Measurements from ENCODE around the gene PDS5B. TPM values are rescaled to one million over a fixed set of nuclear protein-coding genes. Genes with fewer than 3 reads are reported as not detected.

PDS5B gene
- total RNA-seq, 1 donor from 2014 or later = 63.1 TPM

DNA sequence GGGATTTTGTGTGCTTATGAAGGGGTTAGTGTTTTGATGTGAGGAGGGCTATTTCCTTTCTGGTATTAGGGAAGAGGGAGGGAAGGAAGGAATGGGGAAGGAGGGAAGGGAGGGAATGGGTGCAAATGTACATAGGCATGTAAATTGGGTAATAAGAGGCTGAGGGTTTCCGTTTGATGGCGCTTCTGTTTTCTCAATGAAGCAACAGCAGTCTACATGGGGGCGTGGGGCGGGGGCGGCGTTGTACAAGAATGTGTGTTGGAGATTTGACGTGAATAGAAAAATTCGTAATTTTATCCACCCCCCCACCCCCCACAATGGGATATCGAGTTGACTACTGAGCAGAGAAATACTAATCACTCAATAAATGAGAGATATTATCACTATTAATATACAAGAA is 52.5 kb downstream of the PDS5B start:
- H3K27ac Mint-ChIP-seq = no peak overlapping the region
- no peaks in the 10 kb centered on the region for H3K27me3 Mint-ChIP-seq (ENCODE audit: low read depth)
- no peaks in the 10 kb centered on the region for H3K36me3 Mint-ChIP-seq (ENCODE audit: low read depth)
- no peak overlapping the region for H3K4me3 Mint-ChIP-seq (ENCODE audit: low read depth)
- H3K9me3 Mint-ChIP-seq = no peaks in the 10 kb centered on the region
- no peak for DNase-seq (ENCODE audit: low spot score)
- H3K4me1 Mint-ChIP-seq (ENCODE audit: low read depth) = peaks cover 26% of the 10 kb centered on the region
- intact Hi-C loops (cut with micrococcal nuclease) = loop anchor here (1.0 to 5.0 kb wide), 3 partner anchors 50 to 379 kb away; partner anchors contain the start of gene KL

GRCh38 chr13:32639502-32640105 is 53.4 kb downstream of the PDS5B start:
- Mint-ChIP-seq H3K4me3 (ENCODE audit: low read depth) (no peak overlapping the region), H3K4me1 (ENCODE audit: low read depth) (peaks cover 29% of the 10 kb centered on the region), H3K27ac (no peak overlapping the region), H3K9me3 (no peaks in the 10 kb centered on the region), H3K36me3 (ENCODE audit: low read depth) (no peaks in the 10 kb centered on the region), H3K27me3 (ENCODE audit: low read depth) (no peaks in the 10 kb centered on the region)
- DNase-seq (ENCODE audit: low spot score) = no peak
- intact Hi-C loops (cut with micrococcal nuclease) = loop anchor here (1.0 to 10.0 kb wide), 4 partner anchors 51 to 975 kb away; partner anchors contain the start of gene KL

- DNase-seq (ENCODE audit: low spot score) = no peak
- Mint-ChIP-seq H3K4me1 (ENCODE audit: low read depth) (peaks cover 49% of the 10 kb centered on the region), H3K9me3 (no peaks in the 10 kb centered on the region), H3K27me3 (ENCODE audit: low read depth) (no peaks in the 10 kb centered on the region), H3K4me3 (ENCODE audit: low read depth) (no peak overlapping the region), H3K36me3 (ENCODE audit: low read depth) (no peaks in the 10 kb centered on the region), H3K27ac (no peak overlapping the region)
- intact Hi-C loops (cut with micrococcal nuclease) = loop anchor here (10.0 kb wide), 1 partner anchor 972 kb away; no protein-coding TSS in a partner anchor
Observed at GRCh38 chr13:32642316-32642715, 56.1 kb downstream of the PDS5B start.

GRCh38 chr13:32642858-32643257 is 56.6 kb downstream of the PDS5B start:
- intact Hi-C loops (cut with micrococcal nuclease) = loop anchor here (10.0 kb wide), 1 partner anchor 972 kb away; no protein-coding TSS in a partner anchor
- Mint-ChIP-seq H3K27ac (peak overlapping the region; percentile 8), H3K9me3 (no peaks in the 10 kb centered on the region), H3K36me3 (ENCODE audit: low read depth) (no peaks in the 10 kb centered on the region), H3K27me3 (ENCODE audit: low read depth) (no peaks in the 10 kb centered on the region), H3K4me3 (ENCODE audit: low read depth) (no peak overlapping the region), H3K4me1 (ENCODE audit: low read depth) (peaks cover 52% of the 10 kb centered on the region)
- no peak for DNase-seq (ENCODE audit: low spot score)

DNA sequence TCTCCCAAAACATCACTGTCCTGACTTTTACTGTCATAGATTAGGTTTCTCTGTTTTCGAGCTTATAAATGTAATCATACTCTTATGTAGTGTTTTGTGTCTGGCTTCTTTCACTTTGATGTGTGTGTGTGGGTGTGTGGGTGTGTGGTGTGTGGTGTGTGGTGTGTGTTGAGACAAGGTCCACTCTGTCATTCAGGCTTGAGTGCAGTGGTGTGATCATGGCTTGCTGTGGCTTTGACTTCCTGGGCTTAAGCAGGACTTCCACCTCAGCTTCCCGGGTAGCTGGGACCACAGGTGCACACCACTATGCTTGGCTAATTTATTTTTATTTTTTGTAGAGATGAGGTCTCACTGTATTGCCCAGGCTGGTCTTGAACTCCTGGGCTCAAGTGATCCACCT is 59.6 kb downstream of the PDS5B start:
- Mint-ChIP-seq H3K36me3 (ENCODE audit: low read depth) (peaks cover 7% of the 10 kb centered on the region), H3K27ac (peak overlapping the region; percentile 34), H3K9me3 (no peaks in the 10 kb centered on the region), H3K27me3 (ENCODE audit: low read depth) (no peaks in the 10 kb centered on the region), H3K4me1 (ENCODE audit: low read depth) (peaks cover 66% of the 10 kb centered on the region), H3K4me3 (ENCODE audit: low read depth) (no peak overlapping the region)
- intact Hi-C loops (cut with micrococcal nuclease) = loop anchor here (2.0 to 10.0 kb wide), 2 partner anchors 271 to 969 kb away; no protein-coding TSS in a partner anchor
- DNase-seq (ENCODE audit: low spot score) = no peak

GRCh38 chr13:32647926-32648325 is 61.7 kb downstream of the PDS5B start:
- Mint-ChIP-seq H3K4me1 (ENCODE audit: low read depth) (peaks cover 52% of the 10 kb centered on the region), H3K27me3 (ENCODE audit: low read depth) (no peaks in the 10 kb centered on the region), H3K36me3 (ENCODE audit: low read depth) (peaks cover 15% of the 10 kb centered on the region), H3K27ac (peak overlapping the region; percentile 4), H3K9me3 (no peaks in the 10 kb centered on the region), H3K4me3 (ENCODE audit: low read depth) (no peak overlapping the region)
- no peak for DNase-seq (ENCODE audit: low spot score)
- intact Hi-C loops (cut with micrococcal nuclease) = loop anchor here (10.0 kb wide), 1 partner anchor 967 kb away; no protein-coding TSS in a partner anchor

DNA sequence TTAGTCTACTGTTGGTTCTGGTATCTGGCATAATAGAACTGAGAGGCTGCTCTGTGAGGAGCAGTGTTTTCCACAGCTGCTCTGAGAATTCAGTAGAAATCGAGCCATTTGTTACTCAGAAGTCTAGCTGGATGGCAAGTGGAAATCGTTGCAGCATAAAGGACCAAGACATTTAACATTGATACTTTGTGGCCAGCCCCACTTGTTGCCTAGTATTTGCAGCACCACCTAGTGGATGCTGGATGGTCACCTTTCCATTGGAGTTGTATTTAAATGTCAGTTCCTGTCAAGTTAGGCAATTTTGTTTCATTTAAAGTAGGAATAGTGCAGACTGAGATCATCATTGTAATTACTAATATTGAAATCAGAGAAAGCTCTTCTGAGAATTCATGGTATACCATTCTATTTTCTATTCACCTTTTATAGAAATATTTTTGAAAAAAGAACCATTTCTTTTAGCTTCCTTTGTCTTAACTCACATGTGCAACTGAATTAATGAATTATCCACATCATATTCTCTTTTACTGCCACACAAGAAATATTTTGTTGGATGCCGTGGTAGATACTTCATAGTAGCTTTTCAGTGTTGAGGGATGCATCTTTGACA is 64.6 kb downstream of the PDS5B start:
- peaks cover 18% of the 10 kb centered on the region for H3K9me3 Mint-ChIP-seq
- DNase-seq (ENCODE audit: low spot score) = peak; percentile 41
- no peaks in the 10 kb centered on the region for H3K27me3 Mint-ChIP-seq (ENCODE audit: low read depth)
- H3K36me3 Mint-ChIP-seq (ENCODE audit: low read depth) = peaks cover 42% of the 10 kb centered on the region
- peak overlapping the region; percentile 70 for H3K27ac Mint-ChIP-seq
- H3K4me1 Mint-ChIP-seq (ENCODE audit: low read depth) = peaks cover 35% of the 10 kb centered on the region
- no peak overlapping the region for H3K4me3 Mint-ChIP-seq (ENCODE audit: low read depth)
- intact Hi-C loops (cut with micrococcal nuclease) = loop anchor here (1.0 to 2.0 kb wide), 6 partner anchors 10 to 892 kb away; partner anchors contain the start of genes N4BP2L2 and PDS5B

GRCh38 chr13:32657309-32657708 is 71.1 kb downstream of the PDS5B start:
- no peak overlapping the region for H3K4me3 Mint-ChIP-seq (ENCODE audit: low read depth)
- H3K27me3 Mint-ChIP-seq (ENCODE audit: low read depth) = no peaks in the 10 kb centered on the region
- intact Hi-C loops (cut with micrococcal nuclease) = no loop called here
- H3K9me3 Mint-ChIP-seq = peaks cover 35% of the 10 kb centered on the region
- peaks cover 60% of the 10 kb centered on the region for H3K36me3 Mint-ChIP-seq (ENCODE audit: low read depth)
- DNase-seq (ENCODE audit: low spot score) = no peak
- H3K27ac Mint-ChIP-seq = no peak overlapping the region
- peaks cover 3% of the 10 kb centered on the region for H3K4me1 Mint-ChIP-seq (ENCODE audit: low read depth)

GRCh38 chr13:32659736-32660135 is 73.5 kb downstream of the PDS5B start:
- intact Hi-C loops (cut with micrococcal nuclease) = loop anchor here (10.0 kb wide), 1 partner anchor 355 kb away; the partner anchor contains the start of gene KL
- no peak for DNase-seq (ENCODE audit: low spot score)
- H3K27me3 Mint-ChIP-seq (ENCODE audit: low read depth) = no peaks in the 10 kb centered on the region
- peaks cover 41% of the 10 kb centered on the region for H3K36me3 Mint-ChIP-seq (ENCODE audit: low read depth)
- peaks cover 1% of the 10 kb centered on the region for H3K4me1 Mint-ChIP-seq (ENCODE audit: low read depth)
- H3K9me3 Mint-ChIP-seq = peaks cover 26% of the 10 kb centered on the region
- no peak overlapping the region for H3K4me3 Mint-ChIP-seq (ENCODE audit: low read depth)
- no peak overlapping the region for H3K27ac Mint-ChIP-seq

DNA sequence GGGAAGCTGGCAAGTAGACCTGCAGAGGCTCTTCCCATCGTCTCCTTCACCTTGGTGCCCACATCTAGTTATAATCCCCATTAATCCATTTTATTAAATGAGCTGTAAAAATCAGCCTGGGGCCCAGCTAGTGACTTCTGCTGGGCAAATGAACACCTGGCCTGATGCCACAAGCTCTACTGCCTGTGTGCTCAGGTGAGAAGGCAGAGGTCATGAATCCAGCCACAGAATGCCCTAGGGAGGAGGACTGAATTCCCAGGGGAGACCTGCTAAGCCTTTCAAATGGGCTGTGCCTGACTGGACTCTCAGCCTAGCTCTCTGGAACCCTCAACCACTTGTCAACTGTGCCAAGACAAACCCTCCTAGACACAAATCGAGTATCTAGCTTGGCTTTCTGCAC is 74.0 kb downstream of the PDS5B start:
- DNase-seq (ENCODE audit: low spot score) = no peak
- peaks cover 21% of the 10 kb centered on the region for H3K9me3 Mint-ChIP-seq
- H3K27me3 Mint-ChIP-seq (ENCODE audit: low read depth) = no peaks in the 10 kb centered on the region
- intact Hi-C loops (cut with micrococcal nuclease) = loop anchor here (10.0 kb wide), 1 partner anchor 355 kb away; the partner anchor contains the start of gene KL
- no peak overlapping the region for H3K4me3 Mint-ChIP-seq (ENCODE audit: low read depth)
- H3K4me1 Mint-ChIP-seq (ENCODE audit: low read depth) = no peaks in the 10 kb centered on the region
- H3K36me3 Mint-ChIP-seq (ENCODE audit: low read depth) = peaks cover 36% of the 10 kb centered on the region
- H3K27ac Mint-ChIP-seq = no peak overlapping the region

DNA sequence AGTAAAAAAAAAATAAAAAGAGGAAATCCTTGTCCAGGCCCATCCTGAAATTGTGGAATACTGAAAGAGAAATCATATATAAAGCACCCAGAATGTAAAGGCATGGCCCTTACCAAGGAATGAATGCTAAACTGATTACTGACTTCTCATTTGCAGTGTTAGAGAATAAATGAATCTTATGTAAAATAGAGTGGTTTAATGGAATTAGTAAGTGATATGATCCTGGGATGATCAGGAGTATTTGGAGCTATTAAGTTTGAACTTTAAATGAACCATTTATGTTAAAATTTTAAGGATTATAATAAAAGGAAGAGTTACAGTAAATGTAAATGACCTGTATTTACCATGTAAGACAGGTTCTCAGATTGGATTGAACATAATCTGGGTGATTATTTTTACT is 75.4 kb downstream of the PDS5B start:
- intact Hi-C loops (cut with micrococcal nuclease) = loop anchor here (10.0 kb wide), 1 partner anchor 353 kb away; the partner anchor contains the start of gene KL
- no peak overlapping the region for H3K27ac Mint-ChIP-seq
- no peaks in the 10 kb centered on the region for H3K4me1 Mint-ChIP-seq (ENCODE audit: low read depth)
- H3K36me3 Mint-ChIP-seq (ENCODE audit: low read depth) = peaks cover 27% of the 10 kb centered on the region
- no peak for DNase-seq (ENCODE audit: low spot score)
- no peaks in the 10 kb centered on the region for H3K27me3 Mint-ChIP-seq (ENCODE audit: low read depth)
- H3K9me3 Mint-ChIP-seq = peaks cover 10% of the 10 kb centered on the region
- H3K4me3 Mint-ChIP-seq (ENCODE audit: low read depth) = no peak overlapping the region

GRCh38 chr13:32663660-32664059 is 77.4 kb downstream of the PDS5B start:
- no peaks in the 10 kb centered on the region for H3K9me3 Mint-ChIP-seq
- DNase-seq (ENCODE audit: low spot score) = no peak
- H3K4me3 Mint-ChIP-seq (ENCODE audit: low read depth) = no peak overlapping the region
- peaks cover 20% of the 10 kb centered on the region for H3K36me3 Mint-ChIP-seq (ENCODE audit: low read depth)
- H3K27ac Mint-ChIP-seq = no peak overlapping the region
- H3K27me3 Mint-ChIP-seq (ENCODE audit: low read depth) = no peaks in the 10 kb centered on the region
- intact Hi-C loops (cut with micrococcal nuclease) = loop anchor here (10.0 kb wide), 1 partner anchor 351 kb away; the partner anchor contains the start of gene KL
- H3K4me1 Mint-ChIP-seq (ENCODE audit: low read depth) = peaks cover 2% of the 10 kb centered on the region

Data from activated T-helper 2 cell treated with anti-CD3 and anti-CD28 coated beads, Interferon-gamma antibody, Interleukin-2, Interleukin-4, amounts not matched to agents 10 μg/mL and 5 μg/mL and 100 μg/mL, durations not matched to agents 14 hours and 24 hours and 36 hours (primary cell).